GM19395 (cell line): ENCODE data around the gene CTCFL.

Source experiments
- ATAC-seq: cut with Tn5 transposase; IDR thresholded peaks from one replicate; pipeline ENCODE4 v1.9.1; 2021; ENCODE audit warnings: mild to moderate bottlenecking, moderate library complexity; ENCODE audit not compliant: unreplicated experiment

Gene CTCFL

DNA sequence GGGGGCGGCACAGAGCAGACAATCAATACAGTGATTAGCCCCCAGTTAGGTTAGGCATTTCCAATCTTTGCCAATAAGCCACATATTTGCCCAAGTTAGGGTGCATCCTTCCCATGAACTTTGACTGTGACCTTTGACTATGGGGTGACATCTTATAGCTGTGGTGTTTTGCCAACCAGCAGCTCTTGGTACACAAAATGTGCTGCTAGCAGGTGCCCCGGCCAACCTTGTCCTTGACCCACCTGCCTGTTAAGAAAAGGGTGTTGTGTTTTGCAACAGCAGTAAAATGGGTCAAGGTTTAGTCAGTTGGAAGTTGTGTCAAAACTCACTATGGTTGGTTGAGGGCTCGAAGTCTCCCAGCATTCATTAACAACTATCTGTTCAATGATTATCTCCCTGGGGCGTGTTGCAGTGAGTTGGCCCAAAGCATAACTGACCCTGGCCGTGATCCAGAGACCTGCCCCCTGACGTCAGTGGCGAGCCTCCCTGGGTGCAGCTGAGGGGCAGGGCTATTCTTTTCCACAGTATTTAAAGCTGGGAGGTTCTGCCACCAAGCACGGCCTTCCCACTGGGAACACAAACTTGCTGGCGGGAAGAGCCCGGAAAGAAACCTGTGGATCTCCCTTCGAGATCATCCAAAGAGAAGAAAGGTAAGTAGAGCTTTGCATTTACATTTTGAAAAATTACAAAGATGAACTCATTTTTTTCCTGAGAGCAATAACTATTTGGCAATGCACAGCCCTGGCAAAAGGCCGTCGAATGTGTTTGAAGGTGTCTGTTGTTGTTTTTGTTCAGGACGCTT, 35.8 kb upstream of the CTCFL start, which contains the start of gene PCK1:
PCK1 (plus strand) TSS at position 557 of the 802 bp plus-strand sequence. CDS start 302 bp downstream, outside the sequence.
- no peak for ATAC-seq

DNA sequence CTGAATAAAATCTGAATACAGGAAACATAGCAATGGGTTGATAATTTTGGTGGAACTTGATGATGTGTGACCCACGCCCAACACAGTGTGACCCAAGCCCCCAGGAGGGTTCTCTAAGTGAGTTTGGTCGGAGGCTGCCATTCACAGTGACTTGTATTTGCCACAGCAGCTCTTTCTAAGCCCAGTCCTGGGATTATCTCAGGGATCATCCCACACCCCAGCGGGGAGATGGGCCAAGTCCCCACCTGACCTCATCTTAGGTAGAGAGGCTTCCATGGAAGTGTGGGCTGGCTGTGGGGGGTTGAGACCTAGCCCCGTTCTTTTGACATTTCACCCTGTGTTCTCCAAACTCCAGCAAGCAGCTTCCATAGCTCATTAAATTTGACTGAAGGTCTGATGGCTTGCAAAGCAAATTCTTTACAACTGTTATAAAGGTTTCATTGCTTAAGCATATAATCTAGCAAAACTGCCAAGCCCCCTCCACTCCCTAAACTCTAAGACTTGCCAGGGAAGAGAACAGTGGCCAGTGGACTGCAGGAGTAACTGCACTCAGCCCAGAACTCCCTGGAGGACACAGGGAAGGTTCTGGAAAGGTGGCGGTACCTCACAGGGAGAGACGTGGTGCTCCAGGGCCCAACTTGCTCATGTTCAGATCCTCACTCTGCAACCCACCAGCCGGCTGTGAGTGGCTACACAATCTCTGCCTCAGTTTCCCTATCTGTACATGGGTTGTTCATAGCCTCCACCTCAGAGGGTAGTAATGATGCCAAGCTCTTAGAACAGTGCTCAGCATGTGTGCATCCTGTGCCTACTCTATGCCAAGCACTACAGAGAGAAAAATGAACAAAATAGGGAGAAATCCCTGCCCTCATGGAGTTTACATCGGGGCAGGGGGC, 35.0 kb upstream of the CTCFL start:
- ATAC-seq, result no peak

- no peak for ATAC-seq
These were observed 34.3 kb upstream of the CTCFL start for GRCh38 chr20:57559289-57559634.

GRCh38 chr20:57558614-57559288, 33.8 kb upstream of the CTCFL start:
- ATAC-seq, result no peak

DNA sequence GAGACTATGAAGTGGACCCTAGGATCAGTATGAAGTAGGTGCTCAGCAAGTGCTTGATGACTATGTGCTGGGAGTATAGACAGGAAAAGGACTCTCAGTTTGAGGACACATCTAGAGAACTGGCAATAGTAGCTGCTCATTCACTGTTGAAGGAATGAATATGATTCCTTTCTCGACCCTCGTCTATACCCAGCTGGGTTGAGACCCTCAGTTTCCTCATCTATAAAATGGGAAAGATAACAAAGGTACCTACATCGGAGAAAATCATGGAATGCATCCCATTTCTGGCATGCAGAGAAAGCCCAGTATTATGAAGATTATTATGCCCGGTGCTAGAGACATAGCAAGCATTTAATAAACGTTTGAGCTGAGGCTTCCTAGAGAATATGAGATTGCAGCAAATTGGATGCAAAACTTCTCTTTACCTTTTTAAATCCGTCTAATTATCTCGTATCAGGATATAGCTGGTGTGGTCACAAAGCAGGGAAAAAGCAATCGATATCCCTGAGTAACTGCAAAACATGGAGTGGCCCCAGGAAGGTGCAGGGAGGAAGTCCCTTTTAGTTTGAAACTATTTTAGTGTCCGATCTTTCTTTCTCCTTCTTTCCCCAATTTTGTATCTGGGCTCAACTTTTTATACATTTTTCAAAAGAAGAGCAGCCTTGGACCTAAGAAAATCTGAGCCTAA, 33.1 kb upstream of the CTCFL start:
- ATAC-seq, result no peak

DNA sequence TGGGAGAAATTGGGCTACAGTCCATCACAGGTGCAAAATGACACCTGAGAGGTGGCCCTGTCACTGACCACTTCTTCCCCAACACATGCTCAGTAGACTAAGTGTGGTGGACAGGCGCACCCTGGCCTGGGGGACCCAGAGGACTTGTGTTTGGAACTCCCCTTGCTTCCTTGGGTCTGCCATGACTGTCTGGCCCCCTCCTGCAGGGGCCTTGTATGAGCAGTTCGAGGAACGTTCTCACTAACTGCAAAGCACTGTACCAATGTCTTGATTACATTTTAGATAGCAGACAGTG, 32.0 kb upstream of the CTCFL start:
- ATAC-seq, result no peak

GRCh38 chr20:57555457-57556184, 30.7 kb upstream of the CTCFL start:
- ATAC-seq, result no peak

DNA sequence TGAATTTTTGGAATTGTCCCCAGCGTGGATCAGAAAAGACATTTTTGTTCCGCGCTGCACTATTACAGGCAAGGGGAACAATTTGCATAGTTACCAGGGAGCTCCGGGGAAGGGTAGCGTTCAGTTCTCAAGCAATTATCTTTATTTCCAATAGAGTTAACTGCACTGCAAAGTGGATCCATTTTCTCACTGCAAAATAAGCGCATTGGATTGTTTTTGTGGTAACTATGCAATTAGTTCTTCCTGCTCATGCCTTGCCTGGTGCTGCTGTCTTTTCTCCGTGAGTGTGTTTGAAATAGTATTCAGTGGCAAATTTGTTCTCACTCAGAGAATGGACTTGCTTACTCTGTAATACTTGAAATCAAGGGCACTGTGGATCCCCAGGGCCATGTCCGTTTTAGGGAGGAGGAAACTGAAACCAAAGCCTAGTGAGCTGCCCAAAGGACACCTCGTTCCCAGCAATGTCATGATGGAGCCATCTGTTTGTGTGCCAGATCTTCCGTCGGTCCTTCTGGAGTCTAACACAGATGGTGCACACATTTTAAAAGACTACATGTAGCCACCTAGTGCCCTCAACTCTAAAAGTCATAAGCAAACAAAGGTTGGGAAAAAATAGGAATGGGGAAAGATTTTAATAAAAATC, 28.6 kb upstream of the CTCFL start:
- ATAC-seq, result no peak

GRCh38 chr20:57552471-57552870, 27.5 kb upstream of the CTCFL start:
- ATAC-seq, result no peak

DNA sequence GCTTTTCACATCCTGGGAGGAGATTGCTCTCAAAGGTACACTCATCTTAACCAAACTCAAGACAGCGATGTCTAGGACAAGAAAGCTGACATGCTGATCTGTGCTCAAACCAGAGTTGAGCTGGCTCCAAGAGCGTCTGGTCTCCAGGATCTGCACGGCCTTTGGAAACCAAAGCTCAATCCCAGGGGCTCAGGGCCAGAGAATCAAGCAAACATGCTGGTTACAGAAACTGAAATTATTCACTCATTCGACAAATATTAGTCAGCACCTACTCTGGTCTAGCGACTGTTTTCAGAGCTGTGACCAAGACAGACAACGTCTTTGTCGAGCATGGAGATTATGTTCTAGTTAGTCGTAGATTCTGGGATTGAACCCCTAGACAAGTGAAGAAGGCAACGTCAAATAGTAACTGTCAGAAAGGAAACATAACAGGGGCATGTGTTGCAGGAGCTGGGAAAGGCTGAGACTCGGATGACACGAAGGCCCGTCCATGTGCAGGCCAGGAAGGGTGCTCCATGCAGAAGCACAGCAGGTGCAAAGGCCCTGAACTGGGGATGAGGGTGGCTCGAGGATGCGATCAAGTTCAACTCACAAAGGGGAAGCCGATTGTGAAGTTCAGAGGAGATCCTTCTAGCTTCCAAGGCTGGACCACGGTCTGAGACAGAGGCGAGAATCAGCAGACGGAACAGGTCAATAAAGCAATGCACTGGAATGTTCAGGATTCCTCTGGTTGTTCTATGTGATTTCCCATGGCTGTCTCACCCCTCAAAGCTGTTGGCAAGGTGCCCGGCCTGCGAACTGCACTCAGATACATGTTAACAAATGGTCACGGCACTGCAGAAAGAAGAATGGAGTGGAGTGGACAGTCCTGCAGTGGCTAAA, 23.5 kb upstream of the CTCFL start:
- ATAC-seq, result no peak

GRCh38 chr20:57546956-57547649, 22.2 kb upstream of the CTCFL start:
- ATAC-seq, result no peak

DNA sequence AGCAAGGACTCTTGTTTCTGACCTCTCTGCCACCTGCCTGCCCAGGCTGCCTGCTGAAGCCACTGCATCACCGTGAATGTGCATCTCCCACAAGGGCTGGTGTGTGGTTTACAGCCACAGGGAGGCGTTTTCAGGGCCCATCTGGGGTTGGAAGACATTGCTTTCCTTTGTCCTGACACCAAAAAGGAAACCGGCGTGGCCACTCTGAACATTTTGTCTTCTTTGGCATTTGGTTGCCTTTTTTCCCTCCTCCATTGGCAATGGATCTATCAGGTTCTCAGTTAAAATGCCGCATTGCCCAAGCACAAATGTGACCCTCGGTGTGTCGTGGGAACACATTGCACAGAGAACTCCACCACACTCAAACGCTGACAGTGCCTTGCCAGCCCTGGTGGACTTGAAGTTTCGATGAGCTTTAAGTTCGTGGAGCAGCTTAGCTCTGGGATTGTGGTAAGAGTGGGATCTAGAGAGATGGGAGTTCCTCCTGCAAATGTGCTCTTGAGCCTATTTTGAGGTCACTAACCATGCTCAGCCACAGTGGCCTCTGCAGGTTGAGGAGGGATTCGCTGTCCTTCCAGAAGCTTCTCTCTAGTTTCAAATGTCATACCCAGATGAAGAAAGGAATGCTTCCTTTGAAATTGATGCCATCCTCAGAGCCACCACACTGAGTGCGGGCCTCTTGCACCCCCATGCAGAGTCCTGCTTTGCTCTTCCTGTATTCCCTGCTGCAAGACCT, 21.2 kb upstream of the CTCFL start:
- no peak for ATAC-seq

GRCh38 chr20:57544838-57545564, 20.1 kb upstream of the CTCFL start:
- ATAC-seq, result no peak

DNA sequence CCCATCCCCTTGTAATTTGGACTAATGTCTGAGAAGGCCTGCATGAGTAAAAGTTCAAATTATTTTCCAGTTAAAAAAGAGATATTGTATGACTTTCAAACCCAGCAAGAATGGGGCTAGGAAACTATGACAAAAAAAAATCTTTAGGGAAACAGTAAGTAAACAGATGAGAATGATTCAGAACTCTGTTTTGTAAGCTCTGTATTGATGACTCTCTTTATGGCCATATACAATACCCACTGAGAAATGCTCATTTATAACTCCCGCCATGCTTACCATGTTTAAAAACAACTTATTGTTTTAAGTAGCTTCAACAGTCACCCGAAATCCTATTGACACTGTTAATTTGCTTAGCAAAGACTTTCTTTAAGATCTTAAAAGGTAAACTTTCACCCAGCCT, 18.8 kb upstream of the CTCFL start:
- ATAC-seq, result no peak

GRCh38 chr20:57540890-57541580, 16.1 kb upstream of the CTCFL start:
- ATAC-seq, result no peak

DNA sequence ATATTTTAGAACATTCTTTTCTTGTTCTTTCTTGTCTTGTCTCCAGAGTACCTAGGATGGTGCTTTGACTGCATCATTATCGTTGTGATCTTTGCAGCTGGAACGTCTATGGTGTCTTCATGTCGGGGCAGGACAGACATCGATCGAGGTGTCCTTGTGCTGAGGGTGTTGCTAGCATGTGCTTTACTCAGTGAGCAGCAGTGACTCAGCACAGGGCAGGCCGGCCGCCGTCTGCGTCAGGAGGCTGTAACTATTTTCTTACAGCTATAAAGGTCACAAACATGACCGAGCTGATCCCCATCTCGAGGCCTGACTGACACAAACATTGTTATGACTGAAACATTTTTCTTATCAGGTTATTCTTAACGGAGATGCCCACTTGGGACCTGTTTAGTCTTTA, 14.9 kb upstream of the CTCFL start:
- ATAC-seq, result no peak
